ENCODE measurements around the gene CNOT6.
"Not testable (repeated sequence)": the region's sequence is repeated elsewhere in the genome, so short reads cannot be mapped to it uniquely, and the experiment has no call there.

- TF ChIP-seq, protein P1, sequence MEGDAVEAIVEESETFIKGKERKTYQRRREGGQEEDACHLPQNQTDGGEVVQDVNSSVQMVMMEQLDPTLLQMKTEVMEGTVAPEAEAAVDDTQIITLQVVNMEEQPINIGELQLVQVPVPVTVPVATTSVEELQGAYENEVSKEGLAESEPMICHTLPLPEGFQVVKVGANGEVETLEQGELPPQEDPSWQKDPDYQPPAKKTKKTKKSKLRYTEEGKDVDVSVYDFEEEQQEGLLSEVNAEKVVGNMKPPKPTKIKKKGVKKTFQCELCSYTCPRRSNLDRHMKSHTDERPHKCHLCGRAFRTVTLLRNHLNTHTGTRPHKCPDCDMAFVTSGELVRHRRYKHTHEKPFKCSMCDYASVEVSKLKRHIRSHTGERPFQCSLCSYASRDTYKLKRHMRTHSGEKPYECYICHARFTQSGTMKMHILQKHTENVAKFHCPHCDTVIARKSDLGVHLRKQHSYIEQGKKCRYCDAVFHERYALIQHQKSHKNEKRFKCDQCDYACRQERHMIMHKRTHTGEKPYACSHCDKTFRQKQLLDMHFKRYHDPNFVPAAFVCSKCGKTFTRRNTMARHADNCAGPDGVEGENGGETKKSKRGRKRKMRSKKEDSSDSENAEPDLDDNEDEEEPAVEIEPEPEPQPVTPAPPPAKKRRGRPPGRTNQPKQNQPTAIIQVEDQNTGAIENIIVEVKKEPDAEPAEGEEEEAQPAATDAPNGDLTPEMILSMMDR (IDR thresholded peaks at IDR 0.05 in 4 of 5, conservative IDR thresholded peaks at IDR 0.05 in 1 of 5), result not testable (repeated sequence)
- not testable (repeated sequence) for TF ChIP-seq POLR2A (IDR thresholded peaks at IDR 0.05)
Measured at GRCh38 chr5:180500300-180500699, 6.1 kb downstream of the CNOT6 start.
